ENCODE results near the gene LARP4B.

The LARP4B gene

GRCh38 chr10:855671-856070 is 75.8 kb downstream of the LARP4B start:
- no peak for DNase-seq (ENCODE audit: low read depth)
- no peak overlapping the region for H3K4me3 ChIP-seq (ENCODE audit: control insufficient read depth, low read depth, low read length)
- TF ChIP-seq CTCF (IDR thresholded peaks at IDR 0.05; ENCODE audit: control insufficient read depth, insufficient read depth, low read depth, low read length, missing control alignments) = no peak

GRCh38 chr10:855079-855478 is 76.4 kb downstream of the LARP4B start:
- DNase-seq (ENCODE audit: low read depth) = no peak
- TF ChIP-seq CTCF (IDR thresholded peaks at IDR 0.05; ENCODE audit: control insufficient read depth, insufficient read depth, low read depth, low read length, missing control alignments) = no peak

DNA sequence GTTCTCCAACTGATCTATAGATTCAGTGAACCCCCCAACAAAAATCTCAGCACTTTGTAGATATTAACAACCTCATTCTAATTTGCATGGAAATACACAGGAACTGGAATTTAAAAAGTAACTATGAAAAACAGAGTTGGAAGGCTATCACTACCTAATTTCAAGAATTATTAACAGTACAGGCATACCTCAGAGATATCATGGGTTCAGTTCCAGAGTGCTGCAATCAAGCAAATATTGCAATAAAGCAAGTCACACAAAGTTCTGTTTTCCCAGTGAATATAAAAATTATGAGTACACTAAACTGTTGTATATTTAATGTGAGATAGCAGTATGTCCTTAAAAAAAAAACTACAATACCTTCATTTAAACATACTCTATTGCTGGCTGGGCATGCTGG is 78.5 kb downstream of the LARP4B start:
- no peak for DNase-seq (ENCODE audit: low read depth)
- H3K4me3 ChIP-seq (ENCODE audit: control insufficient read depth, low read depth, low read length) = no peak overlapping the region
- no peak for TF ChIP-seq CTCF (IDR thresholded peaks at IDR 0.05; ENCODE audit: control insufficient read depth, insufficient read depth, low read depth, low read length, missing control alignments)

More at GRCh38 chr10:855079-855478, 76.4 kb downstream of the LARP4B start:
- H3K4me3 ChIP-seq (ENCODE audit: control insufficient read depth, low read depth, low read length) = no peak overlapping the region

- TF ChIP-seq CTCF (IDR thresholded peaks at IDR 0.05; ENCODE audit: control insufficient read depth, insufficient read depth, low read depth, low read length, missing control alignments) = no peak
These were observed 79.1 kb downstream of the LARP4B start for GRCh38 chr10:852386-852785.

DNA sequence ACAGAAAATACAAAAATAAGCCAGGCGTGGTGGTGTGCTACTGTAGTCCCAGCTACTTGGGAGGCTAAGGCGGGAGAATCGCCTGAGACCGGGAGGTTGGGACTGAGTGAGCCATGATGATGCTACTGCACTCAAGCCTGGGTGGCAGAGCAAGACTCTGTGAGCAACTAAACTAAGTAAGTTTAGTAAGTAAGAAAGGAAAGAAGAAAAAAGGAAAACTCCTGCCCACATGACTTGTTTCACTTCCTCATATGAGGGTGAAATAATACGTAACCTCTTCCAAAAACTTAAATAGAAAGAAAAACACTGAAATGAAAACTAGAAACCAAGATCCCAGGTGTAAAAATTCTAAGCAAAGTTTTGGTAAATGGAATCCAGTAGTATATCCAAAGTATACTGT is 79.6 kb downstream of the LARP4B start:
- H3K4me3 ChIP-seq (ENCODE audit: control insufficient read depth, low read depth, low read length) = no peak overlapping the region
- no peak for DNase-seq (ENCODE audit: low read depth)
- no peak for TF ChIP-seq CTCF (IDR thresholded peaks at IDR 0.05; ENCODE audit: control insufficient read depth, insufficient read depth, low read depth, low read length, missing control alignments)

More at GRCh38 chr10:852386-852785, 79.1 kb downstream of the LARP4B start:
- DNase-seq (ENCODE audit: low read depth) = no peak
- no peak overlapping the region for H3K4me3 ChIP-seq (ENCODE audit: control insufficient read depth, low read depth, low read length)

DNA sequence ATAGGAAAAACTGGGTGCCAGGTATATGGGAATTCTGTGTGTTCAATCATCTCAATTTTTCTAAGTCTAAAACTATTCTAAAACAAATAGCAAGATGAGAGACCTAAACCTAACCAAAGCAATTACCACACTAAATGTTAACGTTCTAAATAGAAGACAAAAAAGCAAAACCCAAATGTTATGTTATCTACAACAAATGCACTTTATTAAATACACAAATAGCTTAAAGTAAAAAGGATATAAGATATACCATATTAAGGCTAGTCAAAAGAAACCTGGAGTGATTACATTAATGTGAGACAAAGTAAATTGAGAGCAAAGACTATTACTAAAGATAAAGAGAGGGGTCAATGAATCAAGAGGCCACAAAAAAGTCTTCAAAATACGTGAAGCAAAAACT is 81.4 kb downstream of the LARP4B start:
- DNase-seq (ENCODE audit: low read depth) = no peak
- no peak overlapping the region for H3K4me3 ChIP-seq (ENCODE audit: control insufficient read depth, low read depth, low read length)
- no peak for TF ChIP-seq CTCF (IDR thresholded peaks at IDR 0.05; ENCODE audit: control insufficient read depth, insufficient read depth, low read depth, low read length, missing control alignments)

GRCh38 chr10:847868-848267 is 83.6 kb downstream of the LARP4B start:
- no peak overlapping the region for H3K4me3 ChIP-seq (ENCODE audit: control insufficient read depth, low read depth, low read length)
- no peak for TF ChIP-seq CTCF (IDR thresholded peaks at IDR 0.05; ENCODE audit: control insufficient read depth, insufficient read depth, low read depth, low read length, missing control alignments)
- DNase-seq (ENCODE audit: low read depth) = no peak

Measured in AG09309 (cell line).